HEK293T (cell line): ENCODE results near the gene RAB13.

Source experiments
- CTCF ChIA-PET: fragments of 350-600 bp; formaldehyde crosslinking; extraction: SDS; loops from one replicate; lab custom pipeline; 2021; ENCODE audit warnings: antibody characterized with exemption, inconsistent platforms; lab: Yijun Ruan, JAX
- POLR2A ChIA-PET: fragments of 350-600 bp; formaldehyde crosslinking; extraction: SDS; loops from one replicate; lab custom pipeline; 2020; ENCODE audit warnings: antibody characterized with exemption, inconsistent platforms; lab: Yijun Ruan, JAX
- DNase-seq: peaks from one replicate; pipeline ENCODE4 v3.0.0; 2012; ENCODE audit warnings: mixed read lengths; ENCODE audit errors: extremely low spot score
- ARNT ChIP-seq: fragments of 450-650 bp; IDR thresholded peaks from 2 replicates; pipeline ENCODE4 v1.6.1; 2017; ENCODE audit warnings: mild to moderate bottlenecking
- BHLHE40 ChIP-seq: fragments of 450-650 bp; IDR thresholded peaks from 2 replicates; pipeline ENCODE4 v1.6.1; 2016; ENCODE audit warnings: mild to moderate bottlenecking, moderate library complexity, borderline replicate concordance
- CTBP1 ChIP-seq: fragments of 450-650 bp; IDR thresholded peaks from 2 replicates; pipeline ENCODE4 v1.6.1; 2016; ENCODE audit warnings: borderline replicate concordance
- ELF4 ChIP-seq: fragments of 450-650 bp; IDR thresholded peaks from 2 replicates; pipeline ENCODE4 v1.6.1; 2017; ENCODE audit warnings: antibody characterized with exemption
- FOXA1 ChIP-seq: fragments of 450-650 bp; IDR thresholded peaks from 2 replicates; pipeline ENCODE4 v1.6.1; 2016; ENCODE audit warnings: mild to moderate bottlenecking
- FOXK2 ChIP-seq: fragments of 450-650 bp; IDR thresholded peaks from 2 replicates; pipeline ENCODE4 v1.6.1; 2016; ENCODE audit warnings: mild to moderate bottlenecking
- FOXM1 ChIP-seq: fragments of 450-650 bp; IDR thresholded peaks from 2 replicates; pipeline ENCODE4 v1.6.1; 2017; ENCODE audit warnings: mild to moderate bottlenecking, borderline replicate concordance
- HDGF ChIP-seq: fragments of 450-650 bp; IDR thresholded peaks from 2 replicates; pipeline ENCODE4 v1.6.1; 2017; ENCODE audit warnings: antibody characterized with exemption, borderline replicate concordance
- L3MBTL2 ChIP-seq: fragments of 450-650 bp; conservative IDR thresholded peaks from 2 replicates; pipeline ENCODE4 v1.6.1; 2016; ENCODE audit warnings: mild to moderate bottlenecking
- LEF1 ChIP-seq: fragments of 450-650 bp; IDR thresholded peaks from 2 replicates; pipeline ENCODE4 v1.6.1; 2017; ENCODE audit warnings: mild to moderate bottlenecking, borderline replicate concordance
- NFRKB ChIP-seq: fragments of 450-650 bp; IDR thresholded peaks from 2 replicates; pipeline ENCODE4 v1.6.1; 2016; ENCODE audit warnings: mild to moderate bottlenecking, moderate library complexity
- PKNOX1 ChIP-seq: fragments of 450-650 bp; IDR thresholded peaks from 2 replicates; pipeline ENCODE4 v1.6.1; 2016
- SP1 ChIP-seq: fragments of 450-650 bp; IDR thresholded peaks from 2 replicates; pipeline ENCODE4 v1.6.1; 2017
- SUZ12 ChIP-seq: fragments of 450-650 bp; IDR thresholded peaks from 2 replicates; pipeline ENCODE4 v1.6.1; 2016; ENCODE audit warnings: mild to moderate bottlenecking
- TARDBP ChIP-seq: fragments of 450-650 bp; IDR thresholded peaks from 2 replicates; pipeline ENCODE4 v1.6.1; 2016
- ZNF384 ChIP-seq: fragments of 450-650 bp; IDR thresholded peaks from 2 replicates; pipeline ENCODE4 v1.6.1; 2016

The RAB13 gene

GRCh38 chr1:153933955-153934354, 52.2 kb downstream of the RAB13 start:
- POLR2A ChIA-PET, result interaction anchor here (0.8 to 1.4 kb wide), 4 partner anchors 11 to 34 kb away, joined by 3 to 8 read pairs (median 4); partner anchors contain the start of genes CREB3L4, DENND4B and GATAD2B
- CTCF ChIA-PET, result no interaction called here
- DNase-seq, result no peak
- TF ChIP-seq CTBP1 (no peak), L3MBTL2 (no peak), NFRKB (no peak)

GRCh38 chr1:153933430-153933829, 52.7 kb downstream of the RAB13 start:
- POLR2A ChIA-PET, result no interaction called here
- DNase-seq, result no peak
- CTCF ChIA-PET, result no interaction called here
- TF ChIP-seq BHLHE40, result no peak
- TF ChIP-seq ZNF384, result no peak
- no peak for TF ChIP-seq ARNT
- no peak for TF ChIP-seq SUZ12
- no peak for TF ChIP-seq TARDBP
- TF ChIP-seq SP1, result no peak
- TF ChIP-seq HDGF, result no peak
- TF ChIP-seq FOXA1, result no peak
- TF ChIP-seq LEF1, result no peak
- TF ChIP-seq NFRKB, result no peak
- TF ChIP-seq CTBP1, result no peak
- no peak for TF ChIP-seq FOXM1

- no peak for TF ChIP-seq CTBP1
- TF ChIP-seq FOXA1, result no peak
- no peak for TF ChIP-seq L3MBTL2
- TF ChIP-seq TARDBP, result no peak
- TF ChIP-seq FOXK2, result no peak
- TF ChIP-seq NFRKB, result no peak
- TF ChIP-seq FOXM1, result no peak
- no peak for TF ChIP-seq LEF1
- no peak for TF ChIP-seq ELF4
- TF ChIP-seq SUZ12, result no peak
- no peak for TF ChIP-seq ARNT
- TF ChIP-seq BHLHE40, result no peak
- TF ChIP-seq ZNF384, result no peak
- no peak for TF ChIP-seq SP1
- TF ChIP-seq HDGF, result no peak
- no peak for TF ChIP-seq PKNOX1
- POLR2A ChIA-PET, result no interaction called here
- CTCF ChIA-PET, result no interaction called here
- DNase-seq, result no peak
Measured at GRCh38 chr1:153932156-153933131, 53.7 kb downstream of the RAB13 start.
